Renal cortex interstitium (tissue), 11 donors: ENCODE measurements around the gene ARPC3. TPM values are rescaled to one million over a fixed set of nuclear protein-coding genes. Genes with fewer than 3 reads are reported as not detected.
"Not testable (repeated sequence)": the region's sequence is repeated elsewhere in the genome, so short reads cannot be mapped to it uniquely, and the experiment has no call there.

Source experiments
- DNase-seq, 11 donors: peaks; one replicate each; pipeline ENCODE4 v3.0.0-alpha.2; 2013; ENCODE audit warnings: low read depth in 9 of 11, low spot score in 4 of 11; ENCODE audit errors: extremely low read depth in 1 of 11
- polyA plus RNA-seq, 3 donors: library from polyadenylated mRNA; unstranded; fragments of 120-200 nt; gene quantifications; one replicate each; pipeline ENCODE4 v1.2.1, GENCODE V29; 2013; ENCODE audit not compliant: insufficient read length in 3 of 3

Gene ARPC3
- polyA plus RNA-seq, 3 donors, result 241 to 266 (median 248) TPM

DNA sequence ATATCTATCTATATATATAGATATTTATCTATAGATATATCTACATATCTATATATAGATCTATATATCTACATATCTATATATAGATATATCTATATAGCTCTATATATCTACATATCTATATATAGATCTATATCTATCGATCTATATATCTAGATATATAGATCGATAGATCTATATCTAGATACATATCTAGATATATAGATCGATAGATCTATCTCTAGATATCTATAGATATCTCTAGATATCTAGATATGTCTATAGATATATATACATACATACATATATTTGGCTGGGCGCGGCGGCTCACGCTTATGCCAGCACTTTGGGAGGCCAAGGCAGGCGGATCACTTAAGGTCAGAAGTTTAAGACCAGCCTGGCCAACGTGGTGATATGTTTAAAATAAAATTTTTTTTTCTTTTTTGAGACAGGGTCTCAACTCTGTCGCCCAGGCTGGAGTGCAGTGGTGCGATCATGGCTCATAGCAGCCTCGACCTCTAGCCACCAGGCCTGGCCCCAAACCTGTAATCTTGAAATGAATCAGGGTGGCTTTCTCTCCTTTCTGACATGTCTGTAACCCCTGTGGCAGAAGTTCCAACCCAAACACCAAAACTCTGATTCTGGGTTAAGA, 18.1 kb downstream of the ARPC3 start:
- no peak for DNase-seq

DNA sequence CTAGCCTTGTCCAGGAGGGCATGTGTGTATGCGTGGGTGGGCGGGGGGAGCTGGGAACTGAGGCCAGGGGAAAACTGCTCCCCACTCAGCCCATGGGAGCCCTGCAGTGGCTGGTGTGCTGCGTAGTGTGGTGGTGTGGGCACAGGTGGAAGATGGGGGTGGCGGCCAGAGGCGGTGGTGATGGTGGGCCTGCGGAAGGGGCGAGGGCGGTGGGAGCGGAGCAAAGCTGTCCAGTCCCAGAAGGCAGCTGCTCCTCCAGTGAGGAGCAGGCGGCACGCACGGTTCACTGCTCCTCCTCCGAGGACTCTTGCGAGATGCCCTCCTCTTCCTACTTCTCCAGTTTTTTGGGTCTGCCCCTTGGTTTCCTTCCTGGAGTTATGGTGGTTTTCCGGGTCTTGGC, 20.5 kb downstream of the ARPC3 start:
- DNase-seq, result not testable (repeated sequence)

DNA sequence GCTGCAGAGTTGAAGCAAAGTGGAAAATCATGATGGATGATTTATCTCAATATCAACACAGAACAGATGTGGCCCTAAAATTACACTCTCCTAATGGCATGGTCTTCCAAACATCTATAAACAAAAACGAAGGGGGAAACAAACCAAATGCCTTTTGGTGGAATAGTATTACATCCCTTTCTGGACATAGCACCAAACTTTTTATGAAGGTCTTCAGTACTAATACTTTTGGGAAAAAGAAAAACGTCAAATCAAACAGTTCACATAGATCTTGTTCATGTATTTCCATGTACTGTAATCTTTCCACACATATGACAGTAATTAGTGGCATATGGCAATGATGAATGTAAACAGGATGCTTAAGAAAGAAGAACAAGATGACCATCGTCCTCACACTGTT, 23.7 kb downstream of the ARPC3 start:
- no peak for DNase-seq

DNA sequence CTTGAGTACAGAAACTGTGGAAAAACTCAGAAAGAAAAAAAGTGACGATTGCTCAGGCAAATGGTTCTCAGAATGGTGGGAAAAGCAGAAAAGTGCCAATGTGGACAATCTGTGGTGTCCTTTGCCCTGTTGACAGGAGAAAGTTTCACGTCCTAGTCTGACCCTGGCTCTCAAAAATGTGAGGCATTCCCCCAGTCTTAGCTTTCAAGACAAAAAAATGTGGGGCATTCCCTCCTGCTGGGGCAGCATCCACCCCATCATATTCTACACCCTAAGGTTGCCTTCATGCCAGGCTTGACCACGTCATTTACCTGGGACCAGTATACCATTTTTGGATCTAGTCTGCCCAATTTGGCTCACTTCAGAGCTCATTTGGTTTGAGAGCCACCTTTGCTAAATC, 25.9 kb downstream of the ARPC3 start:
- DNase-seq, result no peak

DNA sequence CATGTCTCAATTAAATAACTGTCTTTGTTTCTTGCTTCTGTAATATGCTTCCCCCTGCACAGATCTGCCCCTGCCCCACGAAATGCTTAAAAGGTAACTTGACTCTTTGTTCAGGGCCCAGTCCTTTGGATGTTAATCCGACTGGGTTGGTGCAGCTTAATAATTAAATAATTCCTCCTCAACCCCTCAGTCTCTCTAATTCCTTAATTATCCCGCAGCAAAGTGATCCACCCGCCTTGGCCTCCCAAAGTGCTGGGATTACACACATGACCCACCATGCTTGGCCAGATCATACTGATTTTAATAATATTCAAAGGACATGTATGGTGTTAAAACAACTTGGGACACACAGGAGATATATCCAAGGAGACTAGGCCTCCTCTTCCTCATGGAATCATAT, 28.4 kb downstream of the ARPC3 start:
- no peak for DNase-seq

DNA sequence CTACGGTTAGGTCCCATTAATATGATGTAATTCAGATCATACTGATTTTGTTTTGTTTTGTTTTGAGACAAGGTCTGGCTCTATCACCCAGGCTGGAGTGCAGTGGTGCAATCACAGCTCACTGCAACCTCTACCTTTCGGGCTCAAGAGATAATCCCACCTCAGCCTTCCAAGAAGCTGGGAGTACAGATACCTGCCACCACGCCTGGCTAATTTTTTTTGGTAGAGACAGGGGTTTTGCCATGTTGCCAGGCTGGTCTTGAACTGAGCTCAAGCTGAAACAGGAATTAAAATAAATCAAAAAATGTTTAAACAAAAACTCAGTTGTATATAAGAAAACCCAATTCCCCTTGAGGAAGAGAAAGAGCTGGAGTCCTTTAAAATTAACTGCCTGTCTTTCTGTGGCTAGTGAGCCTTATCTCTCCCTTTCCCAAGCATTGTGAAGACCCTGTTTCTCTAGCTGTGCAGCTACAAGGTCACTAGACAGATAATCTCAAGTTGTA, 28.9 kb downstream of the ARPC3 start:
- DNase-seq, result no peak

DNA sequence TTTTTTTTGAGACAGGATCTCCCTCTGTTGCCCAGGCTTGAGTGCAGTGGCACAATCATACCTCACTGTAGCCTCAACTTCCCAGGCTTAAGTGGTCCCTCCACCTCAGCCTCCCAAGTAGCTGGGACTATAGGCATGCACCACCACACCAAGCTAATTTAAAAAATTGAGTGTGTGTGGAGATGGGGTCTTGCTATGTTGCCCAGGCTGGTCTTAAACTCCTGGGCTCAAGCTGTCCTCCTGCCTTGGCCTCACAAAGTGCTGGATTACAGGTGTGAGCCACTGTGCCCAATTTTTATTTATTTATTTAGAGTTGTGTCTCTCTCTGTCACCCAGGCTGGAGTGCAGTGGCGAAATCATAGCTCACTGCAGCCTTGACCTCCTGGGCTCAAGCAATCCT, 29.5 kb downstream of the ARPC3 start:
- not testable (repeated sequence) for DNase-seq

DNA sequence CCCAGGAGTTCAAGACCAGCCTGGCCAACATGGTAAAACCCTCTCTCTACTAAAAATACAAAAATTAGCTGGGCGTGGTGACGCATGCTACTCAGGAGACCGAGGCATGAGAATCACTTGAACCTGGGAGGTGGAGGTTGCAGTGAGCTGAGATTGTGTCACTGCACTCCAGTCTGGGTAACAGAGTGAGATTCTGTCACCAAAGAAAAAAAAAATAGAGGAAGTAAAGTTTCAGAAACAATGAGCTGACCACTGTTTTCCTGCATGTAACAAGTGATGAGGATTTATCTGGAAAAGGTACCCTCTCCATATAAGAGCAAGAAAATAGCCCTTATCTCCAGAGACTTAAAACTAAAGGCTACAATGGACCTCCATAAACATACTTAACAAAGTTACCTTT, 33.0 kb downstream of the ARPC3 start:
- not testable (repeated sequence) for DNase-seq

DNA sequence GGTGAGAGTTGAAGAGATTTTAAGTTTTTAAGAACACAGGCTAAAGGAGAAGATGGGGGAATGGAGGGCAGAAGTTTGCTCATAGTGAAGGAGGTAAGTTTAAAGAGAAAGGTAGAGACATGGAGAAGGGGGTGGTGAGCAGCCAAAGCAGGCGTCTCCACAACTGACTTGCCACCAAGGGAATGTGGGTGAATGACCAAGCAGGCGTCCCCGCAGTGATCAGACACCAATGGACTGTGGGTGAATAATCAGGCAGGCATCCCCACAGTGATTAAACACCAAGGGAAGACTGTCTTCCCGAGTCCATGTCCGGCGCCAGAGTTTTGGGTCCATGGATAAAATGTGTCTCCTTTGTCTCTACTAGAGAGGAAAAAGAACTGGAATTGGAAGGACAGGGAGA, 40.1 kb downstream of the ARPC3 start:
- not testable (repeated sequence) for DNase-seq

DNA sequence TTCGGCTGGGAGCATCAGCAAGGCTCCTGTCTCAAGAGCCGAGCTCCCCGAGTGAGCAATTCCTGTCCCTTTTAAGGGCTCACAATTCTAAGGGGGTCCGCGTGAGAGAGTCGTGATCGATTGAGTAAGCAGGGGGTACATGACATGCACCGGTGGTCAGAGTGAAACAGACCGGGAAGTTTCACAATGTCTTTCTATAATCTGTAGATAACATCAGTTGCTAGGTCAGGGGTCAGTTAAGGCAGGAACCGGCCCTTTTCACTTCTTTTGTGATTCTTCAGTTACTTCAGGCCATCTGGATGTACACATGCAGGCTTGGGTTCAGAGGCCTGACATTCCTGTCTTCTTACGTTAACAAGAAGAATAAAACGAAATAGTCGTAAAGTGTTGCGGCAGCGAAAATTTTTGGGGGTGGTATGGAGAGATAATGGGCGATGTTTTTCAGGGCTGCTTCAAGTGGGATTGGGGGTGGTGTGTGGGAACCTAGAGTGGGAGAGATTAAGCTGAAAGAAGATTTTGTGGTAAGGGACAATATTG, 44.9 kb downstream of the ARPC3 start:
- DNase-seq, result not testable (repeated sequence)

DNA sequence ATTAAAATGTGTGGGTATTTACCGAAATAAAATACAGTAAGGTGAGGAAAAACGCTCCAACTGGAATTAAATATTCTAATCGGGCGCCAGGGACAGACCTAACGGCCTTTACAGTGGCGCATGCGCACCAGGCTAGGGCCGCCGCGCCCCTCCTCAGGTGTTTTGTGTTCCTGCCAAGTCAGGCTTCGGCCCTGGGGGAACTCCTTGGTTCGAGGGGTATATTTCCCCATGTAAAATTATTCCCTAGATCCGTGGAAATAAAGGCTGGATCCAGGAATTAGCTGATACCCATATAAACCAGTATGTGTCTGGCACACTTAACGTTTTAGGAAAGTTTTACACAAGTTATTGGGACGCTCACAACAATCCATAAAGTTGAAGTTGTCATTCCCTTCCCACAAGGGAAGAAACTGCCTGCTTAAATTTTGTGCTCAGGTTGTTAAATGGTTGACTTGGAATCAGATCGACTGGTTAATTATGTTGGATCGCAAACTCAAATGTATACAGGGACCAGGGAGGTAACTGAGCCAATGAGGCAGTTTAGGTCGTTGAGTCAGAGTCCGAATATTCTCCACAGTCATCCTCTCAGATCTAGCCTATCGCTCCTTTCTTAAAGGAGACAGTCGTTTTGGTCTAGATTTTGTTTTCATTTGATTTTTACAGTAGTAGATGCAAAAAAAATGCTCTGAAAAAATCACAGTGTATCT, 46.0 kb downstream of the ARPC3 start:
- DNase-seq, result peak in 10 of 11 donors; percentile 46 to 71 (median 62)

DNA sequence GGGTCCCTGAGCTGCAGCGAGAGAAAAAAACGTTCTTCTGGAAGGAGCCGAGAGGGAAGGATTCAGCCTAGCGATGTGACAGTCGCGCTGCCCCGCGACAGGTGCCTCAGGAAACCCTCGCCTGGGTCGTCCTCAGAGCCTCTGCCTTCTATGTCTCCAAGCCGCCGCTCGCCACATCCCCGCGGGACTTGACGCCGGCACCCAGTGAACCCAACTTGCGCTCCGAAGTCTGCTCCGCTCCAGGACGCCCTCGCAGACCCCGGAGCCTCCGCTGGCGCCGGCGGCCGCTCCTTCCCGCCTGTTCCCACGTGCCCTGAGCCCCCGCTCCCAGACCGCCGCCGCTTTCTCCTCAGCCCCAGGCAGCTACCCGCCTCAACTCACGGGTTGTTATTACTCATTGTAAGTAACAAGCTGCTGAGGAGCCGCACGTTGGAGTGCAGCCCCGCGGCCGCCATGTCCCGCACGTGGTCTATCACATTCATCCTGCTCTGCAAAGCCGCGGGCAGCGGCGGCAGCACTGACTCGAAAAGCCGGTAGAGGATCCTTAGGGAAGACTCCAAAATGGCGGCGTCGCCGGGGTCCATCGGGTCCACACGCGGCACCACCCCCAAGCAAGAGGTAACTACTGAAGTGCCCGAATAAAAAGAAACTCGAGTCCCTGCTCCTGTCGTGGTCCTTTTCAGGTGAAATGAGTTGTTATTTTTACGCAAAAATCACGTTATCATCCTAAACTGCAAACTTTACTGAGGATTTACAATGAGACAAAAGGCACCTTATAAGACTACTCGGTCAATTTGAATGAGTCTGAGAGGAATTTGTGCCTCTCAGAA, 46.8 kb downstream of the ARPC3 start, which contains the start of gene ANAPC7:
ANAPC7 (minus strand) TSS at position 563 of the 830 bp plus-strand sequence; CDS start at position 482, 81 bp downstream.
- peak; percentile 78 to 89 (median 86) for DNase-seq

Other genes starting within 250 kb of the ARPC3 start
- 100 to 1,000 TPM; 157 to 168 (median 162) TPM for gene ATP2A2, start 169.1 kb downstream of the ARPC3 start, polyA plus RNA-seq
- gene ANAPC7, start 46.6 kb downstream of the ARPC3 start, polyA plus RNA-seq, result 10 to 100 TPM; 70.2 to 90.3 (median 75.2) TPM
- 10 to 100 TPM; 31.6 to 37.3 (median 33.1) TPM for gene GPN3, start 17.9 kb upstream of the ARPC3 start, polyA plus RNA-seq
- 10 to 100 TPM; 16.3 to 18.1 (median 17.1) TPM for gene FAM216A, start 18.5 kb upstream of the ARPC3 start, polyA plus RNA-seq
- 100 to 1,000 TPM; 133 to 152 (median 142) TPM for gene VPS29, start 51.8 kb upstream of the ARPC3 start, polyA plus RNA-seq
- gene RAD9B, start 52.0 kb upstream of the ARPC3 start, polyA plus RNA-seq, result 1 to 10 TPM in 2 of 3 donors, under 1 TPM in 1; 0.92 to 1.3 (median 1.2) TPM
- 10 to 100 TPM; 19.0 to 22.7 (median 21.0) TPM for gene PPTC7, start 133.0 kb upstream of the ARPC3 start, polyA plus RNA-seq
- gene TCTN1, start 163.8 kb upstream of the ARPC3 start, polyA plus RNA-seq, result 100 to 1,000 TPM in 1 of 3 donors, 10 to 100 TPM in 2; 77.2 to 105 (median 93.8) TPM
- 10 to 100 TPM in 1 of 3 donors, 1 to 10 TPM in 2; 8.9 to 11.0 (median 9.8) TPM for gene HVCN1, start 238.8 kb upstream of the ARPC3 start, polyA plus RNA-seq